Measurements from ENCODE around the gene CDC14C. TPM values are rescaled to one million over a fixed set of nuclear protein-coding genes. Genes with fewer than 3 reads are reported as not detected.

CDC14C gene
- total and polyA plus RNA-seq, 2 experiments from 2014 or later = 0.17 TPM; not detected in 1

GRCh38 chr7:48938539-48939295 is 14.4 kb downstream of the CDC14C start:
- Mint-ChIP-seq H3K27ac (no peak overlapping the region), H3K4me3 (no peak overlapping the region), H3K36me3 (ENCODE audit: low read depth) (no peaks in the 10 kb centered on the region), H3K27me3 (ENCODE audit: insufficient read depth, low read depth, poor library complexity) (peaks cover 1% of the 10 kb centered on the region), H3K9me3 (no peaks in the 10 kb centered on the region), H3K4me1 (peaks cover 13% of the 10 kb centered on the region; the same call in 2 of the 3 replicates)
- H3K27ac ChIP-seq (ENCODE audit: low read depth) = no peak overlapping the region
- no peak overlapping the region for H3K4me2 ChIP-seq
- DNase-seq (ENCODE audit: low spot score) = no peak
- H3K27me3 ChIP-seq (ENCODE audit: insufficient read depth) = no peaks in the 10 kb centered on the region
- no peak for TF ChIP-seq JUNB (IDR thresholded peaks at IDR 0.05; ENCODE audit: unreplicated experiment)
- TF ChIP-seq EZH2phosphoT487 (IDR thresholded peaks at IDR 0.05; ENCODE audit: unreplicated experiment) = no peak
- no peak for TF ChIP-seq CTCF (conservative IDR thresholded peaks at IDR 0.05; ENCODE audit: low read depth in 2 of 2)
- no peak for TF ChIP-seq ZNF331 (CRISPR knock-in tag; IDR thresholded peaks at IDR 0.05; ENCODE audit: low read depth)
- TF ChIP-seq ZNF462 (CRISPR knock-in tag; IDR thresholded peaks at IDR 0.05) = no peak
- TF ChIP-seq STAT1 (IDR thresholded peaks at IDR 0.05; ENCODE audit: unreplicated experiment) = no peak
- no peak for TF ChIP-seq ZNF114 (CRISPR knock-in tag; IDR thresholded peaks at IDR 0.05)
- no peak for TF ChIP-seq EZH2 (IDR thresholded peaks at IDR 0.05; ENCODE audit: low read depth, unreplicated experiment)
- no peak for TF ChIP-seq POLR2AphosphoS5 (IDR thresholded peaks at IDR 0.05; ENCODE audit: low read depth)
- no peak for TF ChIP-seq ETS1 (IDR thresholded peaks at IDR 0.05)
- no peak for TF ChIP-seq NANOG (IDR thresholded peaks at IDR 0.05; ENCODE audit: borderline replicate concordance)
- TF ChIP-seq REST (IDR thresholded peaks at IDR 0.05; ENCODE audit: unreplicated experiment) = no peak
- TF ChIP-seq CREB1 (CRISPR knock-in tag; IDR thresholded peaks at IDR 0.05; ENCODE audit: low read depth) = no peak
- H3K9me2 ChIP-seq (ENCODE audit: insufficient read depth) = no peaks in the 10 kb centered on the region
- ATAC-seq = no peak
- no peaks in the 10 kb centered on the region for H3K4me1 ChIP-seq (ENCODE audit: insufficient read depth)
- H4K20me1 ChIP-seq (replicated peaks; ENCODE audit: insufficient read depth) = no peaks in the 10 kb centered on the region
- H3K36me3 ChIP-seq (ENCODE audit: insufficient read depth) = no peaks in the 10 kb centered on the region
- H3K79me2 ChIP-seq (replicated peaks; ENCODE audit: insufficient read depth) = no peaks in the 10 kb centered on the region
- H3K4me3 ChIP-seq = no peak overlapping the region
- no peaks in the 10 kb centered on the region for H3F3A ChIP-seq (replicated peaks; ENCODE audit: low read depth)
- H2AFZ ChIP-seq = no peak overlapping the region
